ENCODE data around the gene ZFAND3. TPM values are rescaled to one million over a fixed set of nuclear protein-coding genes. Genes with fewer than 3 reads are reported as not detected.
"Not testable (repeated sequence)": the region's sequence is repeated elsewhere in the genome, so short reads cannot be mapped to it uniquely, and the experiment has no call there.

Gene ZFAND3
- total RNA-seq, 1 donor from 2014 or later, result 76.0 TPM

- intact Hi-C loops (cut with DNase I), result no loop called here
- no peak for ATAC-seq (ENCODE audit: poor library complexity)
- DNase-seq, result no peak
Observed at GRCh38 chr6:37877373-37878149, 58.0 kb downstream of the ZFAND3 start.

- intact Hi-C loops (cut with DNase I), result no loop called here
- ATAC-seq (ENCODE audit: poor library complexity) (no peak), DNase-seq (no peak)
Observed at GRCh38 chr6:37878150-37878710, 58.7 kb downstream of the ZFAND3 start.

- intact Hi-C loops (cut with DNase I); ATAC-seq (ENCODE audit: poor library complexity): not testable (repeated sequence)
Observed at GRCh38 chr6:37880602-37881001, 61.1 kb downstream of the ZFAND3 start.

DNA sequence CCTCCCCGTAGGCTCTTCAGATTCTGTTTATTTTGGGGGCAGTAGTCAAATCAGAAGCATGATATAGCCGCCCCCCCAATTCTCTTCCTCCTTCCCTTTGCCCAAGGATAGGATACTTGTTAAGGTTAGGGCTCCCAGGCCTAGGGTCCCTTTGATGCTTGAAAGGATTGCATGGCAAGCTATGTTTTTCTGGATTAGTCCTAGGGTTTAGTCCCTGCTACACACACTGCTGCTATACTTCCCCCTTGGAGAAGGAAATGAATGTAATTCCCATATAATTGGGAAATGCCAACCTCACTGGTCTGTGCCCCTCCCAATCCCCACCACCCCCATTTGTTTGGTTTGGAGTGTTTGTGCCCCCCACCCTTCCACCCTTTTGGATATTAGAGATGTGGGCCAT is 62.8 kb downstream of the ZFAND3 start:
- intact Hi-C loops (cut with DNase I), result no loop called here
- no peak for ATAC-seq (ENCODE audit: poor library complexity)
- DNase-seq, result no peak

More at GRCh38 chr6:37880602-37881001, 61.1 kb downstream of the ZFAND3 start:
- DNase-seq, result not testable (repeated sequence)

DNA sequence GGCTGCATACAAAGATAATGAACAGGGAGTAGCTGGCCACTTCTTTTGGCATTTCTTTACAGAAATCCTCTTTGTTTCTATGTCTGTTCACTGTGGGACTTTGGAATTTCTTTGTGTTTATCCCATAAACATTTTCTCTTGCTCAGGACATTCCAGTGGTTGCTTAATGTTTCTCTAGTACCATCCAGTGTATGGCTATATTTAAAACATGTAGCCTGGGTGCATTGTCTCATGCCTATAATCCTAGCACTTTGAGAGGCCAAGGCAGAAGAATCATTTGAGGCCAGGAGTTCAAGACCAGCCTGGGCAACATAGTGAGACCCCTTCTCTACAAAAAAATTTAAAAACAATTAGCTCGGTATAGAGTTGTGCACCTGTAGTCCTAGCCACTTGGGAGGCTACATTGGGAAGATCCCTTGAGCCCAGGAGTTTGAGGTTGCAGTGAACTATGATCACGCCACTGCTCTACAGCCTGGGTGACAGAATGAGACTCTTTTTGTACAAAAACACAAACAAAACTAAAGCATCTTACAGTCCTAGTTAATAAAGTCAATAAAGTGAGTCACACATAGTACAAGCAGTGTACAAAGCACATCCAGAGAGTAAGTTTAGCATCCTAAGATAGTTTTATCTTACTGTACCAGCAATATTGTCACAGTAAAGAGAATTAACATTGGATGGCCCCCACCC is 63.3 kb downstream of the ZFAND3 start:
- ATAC-seq (ENCODE audit: poor library complexity), result no peak
- no peak for DNase-seq
- intact Hi-C loops (cut with DNase I), result no loop called here

GRCh38 chr6:37884548-37884947 is 65.0 kb downstream of the ZFAND3 start:
- no peak for ATAC-seq (ENCODE audit: poor library complexity)
- intact Hi-C loops (cut with DNase I), result no loop called here
- DNase-seq, result no peak

DNA sequence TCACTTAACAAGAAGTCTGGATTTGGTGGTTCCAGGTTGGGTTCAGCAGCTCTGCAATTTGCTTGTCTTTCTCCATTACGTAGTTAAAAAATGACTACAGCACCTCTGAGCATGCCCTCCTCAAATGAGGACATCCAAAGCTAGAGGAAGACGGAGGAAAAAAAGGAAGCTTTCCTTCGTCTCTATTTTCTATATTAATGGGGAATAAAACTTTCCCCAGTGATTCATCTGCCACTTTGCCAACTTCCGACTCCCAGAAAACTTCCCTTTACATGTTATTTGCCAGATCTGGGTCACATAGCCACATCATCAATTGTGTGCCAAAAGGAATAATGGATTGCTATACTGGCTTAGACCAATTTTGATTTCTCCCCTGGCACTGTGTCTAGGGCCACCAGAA is 69.5 kb downstream of the ZFAND3 start:
- ATAC-seq (ENCODE audit: poor library complexity), result no peak
- DNase-seq, result no peak
- intact Hi-C loops (cut with DNase I), result no loop called here

- ATAC-seq (ENCODE audit: poor library complexity) (no peak), DNase-seq (no peak)
- intact Hi-C loops (cut with DNase I), result no loop called here
Observed at GRCh38 chr6:37889486-37889885, 70.0 kb downstream of the ZFAND3 start.

DNA sequence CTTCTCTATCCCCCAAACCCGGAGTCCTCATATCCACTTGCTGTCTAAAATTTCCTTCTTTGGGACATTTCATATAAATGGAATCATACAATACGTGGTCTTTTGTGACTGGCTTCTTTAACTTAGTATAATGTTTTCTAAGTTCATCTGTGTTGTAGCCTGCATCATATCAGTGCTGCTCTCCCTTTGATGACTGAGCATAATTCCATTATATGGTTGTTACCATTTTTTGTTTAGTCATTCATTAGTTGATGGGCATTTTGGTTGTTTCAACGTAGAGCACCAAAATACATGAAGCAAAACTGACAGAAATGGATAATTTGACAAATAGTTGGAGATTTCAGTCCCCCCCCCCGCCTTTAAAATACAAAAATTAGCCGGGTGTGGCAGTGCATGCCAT is 71.5 kb downstream of the ZFAND3 start:
- DNase-seq (no peak), ATAC-seq (ENCODE audit: poor library complexity) (no peak)
- intact Hi-C loops (cut with DNase I), result no loop called here

DNA sequence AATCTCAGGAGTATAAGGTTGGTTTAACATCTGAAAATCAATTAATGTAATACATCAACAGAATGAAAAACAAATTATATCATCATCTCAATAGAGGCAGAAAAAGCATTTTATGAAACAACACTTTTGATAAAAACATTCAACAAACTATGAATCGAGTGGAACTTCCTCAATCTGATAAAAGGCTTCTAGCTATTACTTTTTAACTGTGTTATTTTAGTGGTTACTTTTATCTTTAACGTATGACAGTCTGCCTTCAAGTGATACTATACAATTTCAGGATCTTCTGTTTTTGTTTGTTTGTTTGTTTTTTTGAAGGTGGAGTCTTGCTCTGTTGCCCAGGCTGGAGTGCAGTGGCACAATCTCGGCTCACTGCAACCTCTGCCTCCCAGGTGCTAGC is 73.7 kb downstream of the ZFAND3 start:
- no peak for DNase-seq
- ATAC-seq (ENCODE audit: poor library complexity), result no peak
- intact Hi-C loops (cut with DNase I), result no loop called here

DNA sequence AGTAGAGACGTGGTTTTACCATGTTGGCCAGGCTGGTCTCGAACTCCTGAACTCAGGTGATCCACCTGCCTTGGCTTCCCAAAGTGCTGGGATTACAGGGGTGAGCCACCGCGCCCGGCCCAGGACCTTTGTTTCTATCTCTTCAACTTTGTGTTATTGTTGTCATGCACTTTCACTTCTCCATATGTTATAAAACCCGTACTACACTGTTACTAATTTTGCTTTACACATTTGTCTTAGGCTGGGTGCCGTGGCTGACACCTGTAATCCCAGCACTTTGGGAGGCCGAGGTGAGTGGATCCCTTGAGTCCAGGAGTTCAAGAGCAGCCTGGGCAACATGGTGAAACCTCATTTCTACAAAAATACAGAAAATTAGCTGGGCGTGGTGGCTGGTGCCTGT is 74.2 kb downstream of the ZFAND3 start:
- DNase-seq; intact Hi-C loops (cut with DNase I); ATAC-seq (ENCODE audit: poor library complexity): not testable (repeated sequence)

DNA sequence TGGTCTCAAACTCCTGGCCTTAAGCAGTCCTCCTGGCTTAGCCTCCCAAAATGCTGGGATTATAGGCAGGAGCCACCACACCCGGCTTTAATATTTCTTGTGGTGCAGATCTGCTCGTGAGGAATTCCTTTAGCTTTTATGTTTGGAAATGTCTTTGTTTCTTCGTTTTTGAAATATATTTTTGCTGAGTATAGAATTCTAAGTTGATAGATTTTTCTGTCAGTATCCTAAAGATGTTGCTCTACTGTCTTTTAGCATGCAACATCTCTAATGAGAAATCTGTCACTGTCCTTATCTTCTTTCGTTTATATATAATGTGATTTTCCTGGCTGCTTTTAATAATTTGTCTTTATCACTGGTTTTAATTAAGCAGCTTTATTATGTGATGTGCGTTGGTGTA is 75.1 kb downstream of the ZFAND3 start:
- no peak for ATAC-seq (ENCODE audit: poor library complexity)
- intact Hi-C loops (cut with DNase I), result no loop called here
- DNase-seq, result no peak

DNA sequence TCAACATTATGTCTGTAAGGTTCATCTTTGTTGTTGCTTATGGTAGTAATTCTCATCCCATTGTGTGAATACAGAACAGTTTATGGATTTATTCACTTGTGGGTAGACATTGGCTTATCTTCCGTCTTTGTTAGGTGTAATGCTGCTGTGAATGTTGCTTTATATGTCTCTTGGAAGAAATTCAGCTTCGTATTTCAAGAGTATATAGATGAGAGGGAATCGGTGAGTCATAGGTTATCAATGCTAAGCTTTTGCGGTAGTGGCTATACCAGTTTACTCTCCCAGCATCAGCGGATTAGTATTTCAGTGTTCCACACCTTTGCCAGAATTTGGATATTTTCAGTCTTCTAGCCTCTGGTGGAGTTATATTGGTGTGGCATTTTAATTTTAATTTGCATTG is 77.8 kb downstream of the ZFAND3 start:
- intact Hi-C loops (cut with DNase I), result no loop called here
- DNase-seq (no peak), ATAC-seq (ENCODE audit: poor library complexity) (no peak)

GRCh38 chr6:37897818-37898515 is 78.4 kb downstream of the ZFAND3 start:
- DNase-seq, result no peak
- no peak for ATAC-seq (ENCODE audit: poor library complexity)
- intact Hi-C loops (cut with DNase I), result no loop called here

DNA sequence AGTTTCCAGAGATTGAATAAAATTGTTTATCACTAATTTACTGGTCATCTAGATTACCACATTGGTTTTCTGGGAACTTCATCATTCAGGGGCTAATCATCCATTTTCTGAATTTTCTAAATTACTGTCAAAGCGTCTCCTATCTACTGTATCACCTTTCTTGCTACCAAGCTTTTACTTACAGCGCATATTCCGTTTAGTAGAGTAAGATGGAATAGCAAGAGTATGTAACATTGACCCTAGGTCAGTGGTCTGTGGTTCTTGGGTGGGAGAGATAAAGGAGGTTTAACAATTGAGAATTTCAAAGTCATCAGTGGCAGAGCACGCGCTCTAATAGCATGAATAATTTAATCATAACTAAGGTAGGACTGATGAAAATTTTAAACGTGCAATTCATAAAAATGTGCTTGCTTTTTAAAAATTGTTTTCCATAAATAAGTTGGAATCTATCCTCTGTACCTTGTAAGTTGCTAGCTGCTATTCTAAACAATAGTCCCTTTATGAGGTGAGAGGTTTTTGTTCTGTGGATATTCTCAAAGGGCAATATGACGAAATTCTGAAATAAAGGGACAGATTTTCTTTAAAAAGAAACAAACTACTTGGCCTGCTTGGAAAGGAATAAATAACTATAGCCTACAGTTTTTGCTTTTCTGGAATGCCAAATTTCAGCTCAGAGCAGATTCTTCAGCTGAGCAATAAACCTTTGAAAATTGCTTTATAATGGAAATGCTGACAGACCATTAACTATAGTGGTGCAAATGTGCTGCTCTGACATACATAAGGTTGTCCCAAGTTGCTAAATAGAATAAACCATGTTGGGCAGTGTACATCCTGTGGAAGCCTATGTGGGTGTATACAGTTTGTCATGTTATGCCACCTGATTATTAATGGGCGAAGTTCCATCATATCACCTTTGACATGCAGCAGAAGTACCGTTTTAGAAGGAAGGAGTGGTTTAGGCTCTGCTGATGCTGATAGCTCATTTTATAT is 84.1 kb downstream of the ZFAND3 start:
- DNase-seq (no peak), ATAC-seq (ENCODE audit: poor library complexity) (peak; percentile 15)
- intact Hi-C loops (cut with DNase I), result no loop called here

DNA sequence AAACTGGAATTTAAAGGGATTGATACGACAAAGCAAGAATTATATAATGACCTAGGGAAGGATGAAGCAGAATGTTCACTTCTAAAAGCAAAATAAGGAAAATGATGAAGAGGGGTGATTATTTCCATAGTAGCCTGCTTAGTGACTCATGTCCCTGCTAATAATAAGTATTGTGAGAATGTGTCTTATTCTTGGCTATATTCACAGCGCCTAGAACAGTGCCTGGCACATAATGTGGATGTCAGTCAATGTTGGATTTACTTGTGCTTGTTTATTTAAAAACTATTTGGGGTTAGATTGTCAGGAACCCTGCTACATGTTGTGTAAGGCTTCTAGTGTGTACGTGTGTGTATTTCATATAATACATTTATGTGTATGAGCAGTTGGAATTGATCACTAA is 85.1 kb downstream of the ZFAND3 start:
- intact Hi-C loops (cut with DNase I), result no loop called here
- DNase-seq (no peak), ATAC-seq (ENCODE audit: poor library complexity) (no peak)

- intact Hi-C loops (cut with DNase I), result no loop called here
- no peak for DNase-seq
- ATAC-seq (ENCODE audit: poor library complexity), result no peak
Observed at GRCh38 chr6:37906121-37906520, 86.6 kb downstream of the ZFAND3 start.

DNA sequence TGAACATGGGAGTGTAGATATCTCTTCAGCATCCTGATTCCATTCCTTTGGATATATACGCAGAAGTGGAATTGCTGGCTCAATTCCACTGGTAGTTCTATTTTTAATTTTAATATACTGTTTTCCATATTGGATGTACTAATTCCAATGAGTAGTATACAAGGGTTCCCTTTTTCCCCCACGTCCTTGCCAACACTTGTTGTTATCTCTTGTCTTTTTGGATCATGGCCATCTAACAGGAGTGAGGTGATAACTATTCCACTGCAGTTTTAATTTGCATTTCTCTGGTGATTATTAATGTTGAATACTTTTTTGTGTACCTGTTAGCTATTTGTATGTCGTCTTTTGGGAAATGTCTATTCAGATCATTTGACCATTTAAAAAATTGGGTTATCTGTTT is 91.5 kb downstream of the ZFAND3 start:
- DNase-seq (no peak), ATAC-seq (ENCODE audit: poor library complexity) (no peak)
- intact Hi-C loops (cut with DNase I), result no loop called here

Measured in Right ventricle myocardium superior (tissue), 1 donor.